PFSK-1 (cell line): ENCODE data around the gene TIAM2.

Experiments used
- POLR2AphosphoS5 ChIP-seq: IDR thresholded peaks from 2 replicates; pipeline ENCODE4 v1.6.1; 2012; ENCODE audit warnings: low read depth, mild to moderate bottlenecking, control low read depth, low read length, moderate library complexity
- SIN3A ChIP-seq: IDR thresholded peaks from 2 replicates; pipeline ENCODE4 v1.6.1; 2012; ENCODE audit warnings: mild to moderate bottlenecking, low read length, moderate library complexity, borderline replicate concordance; ENCODE audit not compliant: insufficient read depth
- TF ChIP-seq, protein P1 (sequence below), 2 experiments: IDR thresholded peaks; 2 replicates each; pipeline versions ENCODE4 v1.6.1 to v1.8.0; 2011 to 2012; ENCODE audit warnings: low read depth in 2 of 2, low read length in 2 of 2, control low read depth in 1 of 2, inconsistent platforms in 1 of 2, mild to moderate bottlenecking in 1 of 2, moderate library complexity in 1 of 2; ENCODE audit not compliant: insufficient read depth in 1 of 2

DNA sequence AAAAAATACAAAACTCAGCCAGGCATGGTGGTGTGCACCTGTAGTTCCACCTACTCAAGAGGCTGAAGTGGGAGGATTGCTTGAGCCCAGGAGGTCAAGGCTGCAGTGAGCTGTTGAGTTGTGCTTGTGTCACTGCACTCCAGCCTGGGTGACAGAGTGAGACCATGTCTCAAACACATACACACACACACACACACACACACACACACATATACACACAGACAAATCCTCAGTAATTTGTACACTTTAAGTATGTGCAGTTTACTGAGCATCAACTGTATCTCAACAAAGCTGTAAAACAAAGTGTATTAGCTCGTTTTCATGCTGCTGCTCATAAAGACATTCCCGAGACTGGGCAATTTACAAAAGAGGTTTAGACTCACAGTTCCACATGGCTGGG is 311.8 kb downstream of the TIAM2 start:
- TF ChIP-seq SIN3A (no peak), POLR2AphosphoS5 (no peak)
- TF ChIP-seq, protein P1, sequence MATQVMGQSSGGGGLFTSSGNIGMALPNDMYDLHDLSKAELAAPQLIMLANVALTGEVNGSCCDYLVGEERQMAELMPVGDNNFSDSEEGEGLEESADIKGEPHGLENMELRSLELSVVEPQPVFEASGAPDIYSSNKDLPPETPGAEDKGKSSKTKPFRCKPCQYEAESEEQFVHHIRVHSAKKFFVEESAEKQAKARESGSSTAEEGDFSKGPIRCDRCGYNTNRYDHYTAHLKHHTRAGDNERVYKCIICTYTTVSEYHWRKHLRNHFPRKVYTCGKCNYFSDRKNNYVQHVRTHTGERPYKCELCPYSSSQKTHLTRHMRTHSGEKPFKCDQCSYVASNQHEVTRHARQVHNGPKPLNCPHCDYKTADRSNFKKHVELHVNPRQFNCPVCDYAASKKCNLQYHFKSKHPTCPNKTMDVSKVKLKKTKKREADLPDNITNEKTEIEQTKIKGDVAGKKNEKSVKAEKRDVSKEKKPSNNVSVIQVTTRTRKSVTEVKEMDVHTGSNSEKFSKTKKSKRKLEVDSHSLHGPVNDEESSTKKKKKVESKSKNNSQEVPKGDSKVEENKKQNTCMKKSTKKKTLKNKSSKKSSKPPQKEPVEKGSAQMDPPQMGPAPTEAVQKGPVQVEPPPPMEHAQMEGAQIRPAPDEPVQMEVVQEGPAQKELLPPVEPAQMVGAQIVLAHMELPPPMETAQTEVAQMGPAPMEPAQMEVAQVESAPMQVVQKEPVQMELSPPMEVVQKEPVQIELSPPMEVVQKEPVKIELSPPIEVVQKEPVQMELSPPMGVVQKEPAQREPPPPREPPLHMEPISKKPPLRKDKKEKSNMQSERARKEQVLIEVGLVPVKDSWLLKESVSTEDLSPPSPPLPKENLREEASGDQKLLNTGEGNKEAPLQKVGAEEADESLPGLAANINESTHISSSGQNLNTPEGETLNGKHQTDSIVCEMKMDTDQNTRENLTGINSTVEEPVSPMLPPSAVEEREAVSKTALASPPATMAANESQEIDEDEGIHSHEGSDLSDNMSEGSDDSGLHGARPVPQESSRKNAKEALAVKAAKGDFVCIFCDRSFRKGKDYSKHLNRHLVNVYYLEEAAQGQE (IDR thresholded peaks at IDR 0.05; ENCODE audit: insufficient read depth in 1 of 2, low read depth in 2 of 2, low read length in 2 of 2), result no peak
